C1 segment of cervical spinal cord (tissue), 14 donors: Measurements from ENCODE around the gene YLPM1.

Source experiments
- DNase-seq, 14 donors: peaks; one replicate each; lab custom pipeline; 2025; lab: John Stamatoyannopoulos, UW

Gene YLPM1

GRCh38 chr14:74840603-74841030 lies 77.5 kb downstream of the YLPM1 start:
- no peak for DNase-seq

- DNase-seq: no peak
Observed at GRCh38 chr14:74841230-74842207, 78.4 kb downstream of the YLPM1 start.

GRCh38 chr14:74843653-74844052 lies 80.5 kb downstream of the YLPM1 start:
- DNase-seq: no peak

- DNase-seq: no peak
Observed at GRCh38 chr14:74846168-74846567, 83.1 kb downstream of the YLPM1 start.

- no peak for DNase-seq
Observed at GRCh38 chr14:74846968-74847665, 84.0 kb downstream of the YLPM1 start.

GRCh38 chr14:74848768-74849167 lies 85.7 kb downstream of the YLPM1 start:
- no peak for DNase-seq

- DNase-seq: no peak
Observed at GRCh38 chr14:74852922-74853530, 89.9 kb downstream of the YLPM1 start.

- no peak for DNase-seq
Observed at GRCh38 chr14:74853581-74853980, 90.5 kb downstream of the YLPM1 start.

GRCh38 chr14:74855021-74855420 lies 91.9 kb downstream of the YLPM1 start:
- no peak for DNase-seq

GRCh38 chr14:74855945-74856344 lies 92.8 kb downstream of the YLPM1 start:
- DNase-seq: no peak

- no peak for DNase-seq
Observed at GRCh38 chr14:74856366-74856765, 93.2 kb downstream of the YLPM1 start.

- no peak for DNase-seq
Observed at GRCh38 chr14:74858022-74858421, 94.9 kb downstream of the YLPM1 start.

GRCh38 chr14:74859757-74860552 lies 96.8 kb downstream of the YLPM1 start:
- no peak for DNase-seq

GRCh38 chr14:74860899-74861733 lies 98.0 kb downstream of the YLPM1 start:
- peak in 13 of 14 donors; percentile 8 to 83 (median 71) for DNase-seq

GRCh38 chr14:74861734-74862090 lies 98.6 kb downstream of the YLPM1 start:
- DNase-seq: no peak

- DNase-seq: peak in 9 of 14 donors; percentile 18 to 62 (median 34)
Observed at GRCh38 chr14:74863274-74863673, 100.2 kb downstream of the YLPM1 start.

- peak in 1 of 14 donors; percentile 4 for DNase-seq
Observed at GRCh38 chr14:74864198-74864597, 101.1 kb downstream of the YLPM1 start.

- DNase-seq: no peak
Observed at GRCh38 chr14:74865156-74865555, 102.0 kb downstream of the YLPM1 start.

- DNase-seq: no peak
Observed at GRCh38 chr14:74866708-74867389, 103.7 kb downstream of the YLPM1 start.

- DNase-seq: peak in 10 of 14 donors; percentile 9 to 64 (median 18)
Observed at GRCh38 chr14:74867673-74868072, 104.6 kb downstream of the YLPM1 start.
